Measurements from ENCODE around the gene SRSF7.

The SRSF7 gene

DNA sequence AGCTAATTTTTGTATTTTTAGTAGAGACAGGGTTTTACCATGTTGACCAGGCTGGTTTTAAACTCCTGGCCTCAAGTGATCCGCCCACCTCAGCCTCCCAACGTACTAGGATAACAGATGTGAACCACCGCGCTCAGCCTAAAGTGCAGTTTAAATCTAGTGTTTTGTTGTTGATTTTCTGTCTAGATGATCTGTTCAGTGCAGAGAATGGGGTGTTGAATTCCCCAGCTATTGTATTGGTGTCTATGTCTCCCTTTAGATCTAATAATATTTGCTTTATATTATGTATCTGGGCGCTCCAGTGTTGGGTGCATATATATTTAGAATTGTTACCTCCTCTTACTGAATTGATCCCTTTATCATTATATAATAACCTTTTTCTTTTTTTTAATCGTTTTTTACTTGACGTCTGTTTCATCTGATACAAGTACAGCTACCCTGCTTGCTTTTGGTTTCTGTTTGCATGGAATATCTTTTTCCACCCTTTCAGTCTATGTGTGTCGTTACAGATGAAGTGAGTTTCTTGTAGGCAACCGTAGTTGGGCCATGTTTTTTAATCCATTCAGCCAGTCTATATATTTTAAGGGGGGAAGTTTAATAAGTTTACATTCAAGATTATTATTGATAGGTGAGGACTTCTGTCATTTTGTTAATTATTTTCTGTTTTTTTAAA, 50.9 kb downstream of the SRSF7 start:
- DNase-seq = no peak

GRCh38 chr2:38698467-38699003, 52.6 kb downstream of the SRSF7 start:
- DNase-seq = peak; percentile 25

DNA sequence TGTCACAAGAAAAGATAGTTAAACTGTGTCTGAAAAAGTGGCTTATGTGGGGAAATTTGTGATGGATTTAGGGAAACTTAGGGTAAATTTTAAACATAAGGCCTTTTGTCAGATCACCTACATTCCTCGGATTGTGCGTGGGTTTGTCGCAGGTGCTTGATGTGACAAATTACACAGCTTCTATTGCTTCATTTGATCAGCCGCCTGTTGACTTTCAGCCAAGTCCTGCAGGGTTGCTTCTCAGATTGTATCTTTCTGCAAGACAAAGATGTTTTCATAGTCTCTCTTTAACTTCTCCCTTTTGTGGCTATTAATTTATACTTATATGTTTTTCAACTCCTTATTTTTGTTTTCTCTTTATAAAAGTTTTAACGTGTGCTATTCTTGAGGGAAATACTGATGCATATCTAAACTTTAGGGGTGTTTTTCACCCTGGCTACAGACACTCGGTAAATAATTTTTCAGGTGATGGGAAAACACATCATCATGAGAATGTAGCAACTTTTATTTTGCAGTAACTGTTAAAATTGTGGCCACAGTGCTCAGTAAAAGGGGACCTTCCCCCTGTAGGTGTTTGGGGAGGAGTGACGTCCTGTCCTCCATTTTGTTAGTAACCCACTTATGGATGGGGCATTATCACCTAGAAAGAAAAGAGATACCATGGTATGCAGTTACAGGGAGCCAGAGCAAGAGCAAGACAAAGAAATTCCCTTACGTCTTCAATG, 53.9 kb downstream of the SRSF7 start:
- peak; percentile 30 for DNase-seq

Data from hematopoietic multipotent progenitor cell treated with erythropoietin and hydrocortisone succinate and interleukin-3 and kit ligand, for 8 days (in vitro differentiated cells).